Loucy (cell line): Measurements from ENCODE around the gene TRMT44.

Experiments
- EZH2phosphoT487 ChIP-seq: fragments of 200-600 bp; IDR thresholded peaks from 2 replicates; pipeline ENCODE4 v1.6.1; 2018; ENCODE audit warnings: antibody characterized with exemption, mild to moderate bottlenecking, moderate library complexity, borderline replicate concordance
- TF ChIP-seq, protein P1 (sequence below): fragments of 200-600 bp; sonication (generic); conservative IDR thresholded peaks from 2 replicates; pipeline ENCODE4 v1.5.1; 2014; ENCODE audit warnings: mild to moderate bottlenecking, antibody characterized with exemption, low read length

DNA sequence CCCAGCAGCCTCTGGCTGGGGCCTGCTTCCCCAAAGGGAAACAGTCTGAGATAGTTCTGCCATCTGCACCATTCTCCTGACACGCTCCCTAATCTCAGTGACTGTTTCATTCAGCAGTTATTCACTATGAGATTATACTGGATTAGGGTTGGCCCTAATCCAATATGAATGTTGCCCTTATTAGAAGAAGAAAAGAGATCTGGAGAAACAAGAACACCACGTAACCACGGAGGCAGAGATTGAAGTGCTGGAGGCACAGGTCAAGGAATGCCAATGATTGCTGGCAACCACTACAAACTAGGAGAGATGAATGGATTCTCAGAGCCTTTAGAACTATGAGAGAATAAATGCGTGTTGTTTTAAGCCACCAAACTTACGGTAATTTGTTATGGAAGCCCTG lies 7.4 kb upstream of the TRMT44 start:
- no peak for TF ChIP-seq EZH2phosphoT487
- TF ChIP-seq, protein P1, sequence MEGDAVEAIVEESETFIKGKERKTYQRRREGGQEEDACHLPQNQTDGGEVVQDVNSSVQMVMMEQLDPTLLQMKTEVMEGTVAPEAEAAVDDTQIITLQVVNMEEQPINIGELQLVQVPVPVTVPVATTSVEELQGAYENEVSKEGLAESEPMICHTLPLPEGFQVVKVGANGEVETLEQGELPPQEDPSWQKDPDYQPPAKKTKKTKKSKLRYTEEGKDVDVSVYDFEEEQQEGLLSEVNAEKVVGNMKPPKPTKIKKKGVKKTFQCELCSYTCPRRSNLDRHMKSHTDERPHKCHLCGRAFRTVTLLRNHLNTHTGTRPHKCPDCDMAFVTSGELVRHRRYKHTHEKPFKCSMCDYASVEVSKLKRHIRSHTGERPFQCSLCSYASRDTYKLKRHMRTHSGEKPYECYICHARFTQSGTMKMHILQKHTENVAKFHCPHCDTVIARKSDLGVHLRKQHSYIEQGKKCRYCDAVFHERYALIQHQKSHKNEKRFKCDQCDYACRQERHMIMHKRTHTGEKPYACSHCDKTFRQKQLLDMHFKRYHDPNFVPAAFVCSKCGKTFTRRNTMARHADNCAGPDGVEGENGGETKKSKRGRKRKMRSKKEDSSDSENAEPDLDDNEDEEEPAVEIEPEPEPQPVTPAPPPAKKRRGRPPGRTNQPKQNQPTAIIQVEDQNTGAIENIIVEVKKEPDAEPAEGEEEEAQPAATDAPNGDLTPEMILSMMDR: no peak
